Mesendoderm (in vitro differentiated cells): ENCODE data around the gene SDC4.

Experiments
- DNase-seq: peaks from one replicate; pipeline ENCODE4 v3.0.0; 2013
- H2AK5ac ChIP-seq: 2 replicates; pipeline ENCODE4 v1.6.1; 2013; ENCODE audit warnings: low read length, inconsistent platforms
- H2BK120ac ChIP-seq: 2 replicates; pipeline ENCODE4 v1.6.1; 2013; ENCODE audit warnings: low read depth, mild to moderate bottlenecking, low read length, moderate library complexity, mixed read lengths
- H2BK15ac ChIP-seq: replicated peaks from 2 replicates; pipeline ENCODE4 v1.6.1; 2013; ENCODE audit warnings: low read depth, mild to moderate bottlenecking, moderate library complexity
- H2BK5ac ChIP-seq: 2 replicates; pipeline ENCODE4 v1.6.1; 2013; ENCODE audit warnings: low read length, inconsistent platforms
- H3K18ac ChIP-seq: 2 replicates; pipeline ENCODE4 v1.6.1; 2013; ENCODE audit warnings: mild to moderate bottlenecking, low read length, mixed read lengths
- H3K23ac ChIP-seq: one replicate; pipeline ENCODE4 v1.6.1; 2013; ENCODE audit warnings: low read length
- H3K27ac ChIP-seq: 2 replicates; pipeline ENCODE4 v1.5.1; 2013; ENCODE audit warnings: low read depth, mild to moderate bottlenecking, inconsistent platforms, low read length, moderate library complexity
- H3K27me3 ChIP-seq: 2 replicates; pipeline ENCODE4 v1.6.1; 2013; ENCODE audit warnings: low read length, control low read depth, mild to moderate bottlenecking, inconsistent platforms; ENCODE audit not compliant: insufficient read depth, poor library complexity
- H3K36me3 ChIP-seq: 2 replicates; pipeline ENCODE4 v1.6.1; 2013; ENCODE audit warnings: low read length, inconsistent platforms; ENCODE audit not compliant: control insufficient read depth, insufficient read depth
- H3K4ac ChIP-seq: one replicate; pipeline ENCODE4 v1.6.1; 2013; ENCODE audit warnings: low read depth, mild to moderate bottlenecking, low read length, moderate library complexity
- H3K4me1 ChIP-seq: 2 replicates; pipeline ENCODE4 v1.6.1; 2013; ENCODE audit warnings: low read depth, low read length, inconsistent platforms; ENCODE audit not compliant: control insufficient read depth
- H3K4me2 ChIP-seq: 2 replicates; pipeline ENCODE4 v1.6.1; 2013; ENCODE audit warnings: low read length
- H3K4me3 ChIP-seq: 2 replicates; pipeline ENCODE4 v1.5.1; 2013; ENCODE audit warnings: mild to moderate bottlenecking, low read length
- H3K56ac ChIP-seq: one replicate; pipeline ENCODE4 v1.6.1; 2013; ENCODE audit warnings: low read length
- H3K79me1 ChIP-seq: 2 replicates; pipeline ENCODE4 v1.6.1; 2013; ENCODE audit warnings: low read length, inconsistent platforms
- H3K79me2 ChIP-seq: 2 replicates; pipeline ENCODE4 v1.6.1; 2013; ENCODE audit warnings: mild to moderate bottlenecking, low read length; ENCODE audit not compliant: control insufficient read depth, insufficient read depth
- H3K9ac ChIP-seq: 2 replicates; pipeline ENCODE4 v1.6.1; 2013; ENCODE audit warnings: low read length, inconsistent platforms
- H4K5ac ChIP-seq: one replicate; pipeline ENCODE4 v1.6.1; 2013; ENCODE audit warnings: low read length
- H4K8ac ChIP-seq: one replicate; pipeline ENCODE4 v1.6.1; 2013; ENCODE audit warnings: low read depth, mild to moderate bottlenecking, control low read depth, low read length, moderate library complexity
- WGBS: extraction: QIAGEN DNeasy Blood & Tissue Kit; methylation state at CpG from one replicate; pipeline ENCODE4 v1.1.7; 2013; ENCODE audit warnings: low lambda C conversion rate, missing lambda C conversion rate; ENCODE audit not compliant: insufficient coverage; ENCODE audit errors: extremely low coverage; 5-methylcytosine and 5-hydroxymethylcytosine counted together

SDC4 gene

DNA sequence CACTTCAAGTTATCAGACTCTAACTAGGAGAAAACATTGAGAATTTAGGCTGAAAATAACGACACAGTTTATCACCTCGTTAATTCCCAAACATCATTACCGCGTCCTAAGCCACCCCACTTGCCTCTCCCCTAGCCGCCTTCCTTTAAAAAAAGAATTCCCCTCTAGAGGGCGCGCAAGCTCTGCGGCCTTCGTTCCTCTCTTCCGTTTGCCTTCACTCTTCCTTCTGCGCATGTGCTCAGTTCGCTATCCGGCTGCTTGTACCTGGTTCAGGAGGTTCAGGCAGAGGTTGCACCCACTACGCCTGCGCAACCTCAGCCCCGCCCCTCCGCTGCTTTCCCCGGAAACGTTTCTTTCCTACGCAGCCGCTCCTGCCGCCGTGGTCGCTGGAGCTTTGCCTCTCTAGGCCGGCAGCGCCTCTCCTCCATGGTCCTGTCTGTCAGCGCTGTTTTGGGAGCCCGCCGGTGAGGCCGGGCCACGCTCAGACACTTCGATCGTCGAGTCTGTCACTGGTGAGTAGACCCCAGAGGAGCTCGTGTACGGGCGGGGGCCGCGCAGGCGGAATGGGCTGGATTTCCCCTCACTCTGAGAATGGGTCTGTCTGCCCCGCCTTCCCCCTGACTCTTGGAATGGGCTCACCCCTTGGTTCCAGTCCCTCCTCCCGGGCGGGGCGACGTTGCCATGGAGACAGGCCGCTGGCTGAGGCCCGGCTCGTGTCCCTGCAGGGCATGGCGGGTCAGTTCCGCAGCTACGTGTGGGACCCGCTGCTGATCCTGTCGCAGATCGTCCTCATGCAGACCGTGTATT is 14.8 kb upstream of the SDC4 start, which contains the start of gene SYS1:
Gene SYS1, plus strand, starts transcription at position 353 of the 807 bp plus-strand sequence. Its CDS starts 376 bp downstream, at position 729.
- Histone ChIP-seq H2BK15ac (no peak within 1 kb of the TSS), H3K27me3 (no peaks in the 10 kb centered on the region), H3K56ac (peak within 1 kb of the TSS; percentile 99), H2AK5ac (no peak within 1 kb of the TSS), H3K4ac (peak within 1 kb of the TSS; percentile 21), H2BK5ac (peak within 1 kb of the TSS; percentile 95), H3K4me2 (peak within 1 kb of the TSS; percentile 97), H3K79me1 (peaks cover 17% of the 10 kb centered on the region), H2BK120ac (no peak within 1 kb of the TSS), H3K23ac (peak within 1 kb of the TSS; percentile 45), H3K9ac (peak within 1 kb of the TSS; percentile 96), H3K4me3 (peak within 1 kb of the TSS; percentile 96), H4K5ac (peak within 1 kb of the TSS; percentile 76), H3K79me2 (peaks cover 8% of the 10 kb centered on the region), H3K36me3 (peaks cover 2% of the 10 kb centered on the region), H4K8ac (no peak within 1 kb of the TSS), H3K18ac (no peak within 1 kb of the TSS), H3K27ac (peak within 1 kb of the TSS; percentile 60), H3K4me1 (peaks cover 9% of the 10 kb centered on the region)
- DNase-seq, result peak; percentile 99
- no CpG with 5 or more reads among the region's 55 CpGs for WGBS

DNA sequence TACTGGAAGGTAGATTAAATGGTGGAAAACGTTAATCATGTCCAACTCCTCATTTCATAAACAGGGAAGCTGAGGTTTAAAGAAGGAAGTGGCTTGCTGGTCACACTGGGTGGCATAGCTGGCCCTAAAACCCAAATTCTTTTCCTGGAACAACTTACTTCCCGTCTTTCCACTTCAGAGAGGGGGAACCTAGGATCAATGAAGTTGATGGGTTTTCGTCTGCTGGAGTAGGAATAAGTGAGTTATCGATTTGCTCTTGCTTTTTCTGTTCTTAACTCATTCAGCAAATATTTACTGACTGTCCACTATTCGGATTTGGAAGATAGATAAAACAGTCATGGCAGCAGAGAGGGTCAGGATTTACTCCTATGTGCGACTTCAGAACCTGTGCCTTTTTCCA is 13.6 kb upstream of the SDC4 start:
- Histone ChIP-seq H4K5ac (no peak overlapping the region), H2AK5ac (no peak overlapping the region), H3K4me1 (peaks cover 9% of the 10 kb centered on the region), H3K27ac (no peak overlapping the region), H3K4me2 (no peak overlapping the region), H3K36me3 (peaks cover 2% of the 10 kb centered on the region), H2BK15ac (no peak overlapping the region), H3K18ac (no peak overlapping the region), H2BK120ac (no peak overlapping the region), H4K8ac (no peak overlapping the region), H3K79me1 (peaks cover 17% of the 10 kb centered on the region), H3K4ac (no peak overlapping the region), H3K9ac (no peak overlapping the region), H3K79me2 (peaks cover 8% of the 10 kb centered on the region), H2BK5ac (no peak overlapping the region), H3K27me3 (no peaks in the 10 kb centered on the region), H3K23ac (no peak overlapping the region), H3K56ac (no peak overlapping the region), H3K4me3 (no peak overlapping the region)
- WGBS, result no CpG with 5 or more reads among the region's 6 CpGs
- no peak for DNase-seq

DNA sequence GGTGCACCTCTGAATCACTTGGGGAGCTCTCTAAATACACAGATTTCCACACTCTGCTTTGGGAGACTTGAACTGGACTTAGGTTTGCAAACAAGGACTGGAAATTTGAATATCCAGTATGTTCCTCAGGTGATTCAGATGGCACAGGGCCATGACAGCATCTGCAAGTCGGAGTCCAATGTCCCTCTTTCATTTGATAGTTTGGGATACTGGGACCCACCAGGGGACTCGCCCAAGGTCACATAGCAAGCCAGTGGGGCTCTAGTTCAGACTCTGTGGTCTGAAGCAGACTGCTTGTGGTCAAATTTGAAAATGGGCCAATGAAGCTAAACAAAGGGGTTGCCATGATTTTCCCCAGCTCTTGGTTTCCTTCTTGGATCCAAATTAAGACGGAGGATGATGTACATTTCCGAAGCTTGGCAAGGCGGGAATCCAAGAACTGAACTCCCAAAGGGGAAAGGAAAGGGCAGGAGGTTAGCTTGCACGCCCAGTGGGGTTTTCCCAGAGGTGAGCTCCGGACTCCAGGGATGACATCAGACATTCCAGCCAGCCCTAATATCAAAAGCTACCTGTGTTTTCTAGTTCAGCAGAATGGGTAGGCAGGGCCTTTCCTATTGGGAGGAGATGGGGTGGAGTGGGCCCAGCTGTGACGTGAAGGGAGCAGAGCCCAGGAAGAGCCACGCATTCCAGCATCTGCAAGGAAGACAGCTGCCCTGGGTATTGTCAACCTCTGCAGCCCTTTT is 11.4 kb upstream of the SDC4 start:
- Histone ChIP-seq H3K27ac (no peak overlapping the region), H3K36me3 (no peaks in the 10 kb centered on the region), H3K4me1 (peaks cover 9% of the 10 kb centered on the region), H3K9ac (no peak overlapping the region), H2AK5ac (no peak overlapping the region), H2BK15ac (no peak overlapping the region), H3K4ac (no peak overlapping the region), H3K79me2 (peaks cover 6% of the 10 kb centered on the region), H3K79me1 (peaks cover 8% of the 10 kb centered on the region), H4K8ac (no peak overlapping the region), H4K5ac (no peak overlapping the region), H3K4me3 (no peak overlapping the region), H3K4me2 (no peak overlapping the region), H2BK120ac (no peak overlapping the region), H3K23ac (no peak overlapping the region), H3K56ac (no peak overlapping the region), H3K18ac (no peak overlapping the region), H2BK5ac (no peak overlapping the region), H3K27me3 (no peaks in the 10 kb centered on the region)
- no peak for DNase-seq
- WGBS, result no CpG with 5 or more reads among the region's 9 CpGs

DNA sequence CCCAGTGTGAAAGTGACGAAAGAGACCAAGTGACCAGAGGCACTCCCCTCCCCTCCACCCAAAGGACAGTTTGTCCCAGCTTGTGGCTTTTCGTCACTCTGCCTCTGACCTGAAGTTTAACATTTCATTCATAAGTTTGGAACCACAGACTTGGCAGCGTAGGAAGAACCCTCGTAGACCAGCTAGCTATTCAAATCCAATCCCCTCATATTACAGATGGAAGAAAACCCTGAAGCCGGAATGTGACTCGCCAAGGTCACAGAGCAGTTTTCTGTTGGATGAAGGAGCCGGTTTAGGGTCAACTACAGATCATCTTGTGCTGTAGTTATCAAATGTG is 10.8 kb upstream of the SDC4 start:
- no CpG with 5 or more reads among the region's 7 CpGs for WGBS
- H2BK5ac ChIP-seq, result no peak overlapping the region

DNA sequence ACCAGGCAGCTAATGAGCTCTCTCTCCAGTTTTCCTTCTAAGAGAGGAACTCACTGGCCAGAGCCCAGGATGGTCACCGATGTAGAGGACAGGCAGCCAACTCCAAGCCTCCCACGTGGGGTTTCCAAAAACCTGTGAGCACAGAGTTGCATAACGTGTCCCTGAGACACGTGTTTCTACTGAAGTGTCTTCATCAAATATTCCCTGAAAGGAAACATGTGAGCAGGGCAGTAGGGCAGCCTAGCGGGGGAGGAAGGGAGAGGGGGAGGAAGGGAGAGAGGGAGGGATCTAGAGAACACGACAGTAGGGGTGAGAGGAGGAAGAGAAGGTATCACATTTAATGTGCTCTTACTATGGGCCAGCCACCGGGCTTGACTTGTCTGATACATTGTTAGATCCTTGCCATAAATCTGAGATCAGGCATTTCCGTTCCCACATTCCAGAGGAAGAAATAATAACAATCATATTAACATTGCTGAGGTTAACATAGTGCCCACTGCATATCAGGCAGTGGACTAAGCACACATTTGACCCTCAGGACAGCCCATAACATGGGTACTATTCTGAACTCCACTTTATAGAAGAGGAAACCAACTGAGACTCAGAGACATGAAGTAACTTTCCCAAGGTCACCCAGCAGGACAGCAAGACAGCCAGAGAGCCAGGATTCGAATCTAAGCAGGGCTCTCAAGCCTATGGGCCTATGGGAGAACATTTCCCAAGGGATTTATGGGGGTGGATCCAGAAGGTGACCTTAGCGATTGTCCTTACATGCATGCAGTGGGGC is 10.3 kb upstream of the SDC4 start:
- H3K4me2 ChIP-seq, result no peak overlapping the region
- H2BK120ac ChIP-seq, result no peak overlapping the region
- H2BK15ac ChIP-seq, result no peak overlapping the region
- no peak overlapping the region for H2AK5ac ChIP-seq
- no peak overlapping the region for H3K18ac ChIP-seq
- no peak overlapping the region for H4K8ac ChIP-seq
- peak overlapping the region; percentile 17 for H3K56ac ChIP-seq
- peaks cover under 1% of the 10 kb centered on the region for H3K79me1 ChIP-seq
- no peak overlapping the region for H2BK5ac ChIP-seq
- DNase-seq, result no peak
- H3K9ac ChIP-seq, result no peak overlapping the region
- H3K27ac ChIP-seq, result no peak overlapping the region
- WGBS, result no CpG with 5 or more reads among the region's 10 CpGs
- peaks cover 4% of the 10 kb centered on the region for H3K4me1 ChIP-seq
- H3K27me3 ChIP-seq, result no peaks in the 10 kb centered on the region
- H3K4me3 ChIP-seq, result no peak overlapping the region
- H4K5ac ChIP-seq, result no peak overlapping the region
- H3K4ac ChIP-seq, result no peak overlapping the region
- H3K79me2 ChIP-seq, result no peaks in the 10 kb centered on the region
- H3K36me3 ChIP-seq, result no peaks in the 10 kb centered on the region
- H3K23ac ChIP-seq, result no peak overlapping the region

More for the DNA sequence above, 10.8 kb upstream of the SDC4 start:
- Histone ChIP-seq H3K4ac (no peak overlapping the region), H3K27me3 (no peaks in the 10 kb centered on the region), H2BK15ac (no peak overlapping the region), H3K23ac (no peak overlapping the region), H4K8ac (no peak overlapping the region), H2AK5ac (no peak overlapping the region), H3K4me1 (peaks cover 8% of the 10 kb centered on the region), H3K79me2 (peaks cover 5% of the 10 kb centered on the region), H3K27ac (no peak overlapping the region), H3K36me3 (no peaks in the 10 kb centered on the region), H3K56ac (no peak overlapping the region), H3K4me2 (no peak overlapping the region), H3K4me3 (no peak overlapping the region), H2BK120ac (no peak overlapping the region), H3K79me1 (peaks cover 6% of the 10 kb centered on the region), H4K5ac (no peak overlapping the region), H3K18ac (no peak overlapping the region), H3K9ac (no peak overlapping the region)
- DNase-seq, result no peak
